ENCODE data around the gene MYOCD.

Gene MYOCD

GRCh38 chr17:12655936-12656335 is 9.8 kb upstream of the MYOCD start:
- TF ChIP-seq, protein P1, sequence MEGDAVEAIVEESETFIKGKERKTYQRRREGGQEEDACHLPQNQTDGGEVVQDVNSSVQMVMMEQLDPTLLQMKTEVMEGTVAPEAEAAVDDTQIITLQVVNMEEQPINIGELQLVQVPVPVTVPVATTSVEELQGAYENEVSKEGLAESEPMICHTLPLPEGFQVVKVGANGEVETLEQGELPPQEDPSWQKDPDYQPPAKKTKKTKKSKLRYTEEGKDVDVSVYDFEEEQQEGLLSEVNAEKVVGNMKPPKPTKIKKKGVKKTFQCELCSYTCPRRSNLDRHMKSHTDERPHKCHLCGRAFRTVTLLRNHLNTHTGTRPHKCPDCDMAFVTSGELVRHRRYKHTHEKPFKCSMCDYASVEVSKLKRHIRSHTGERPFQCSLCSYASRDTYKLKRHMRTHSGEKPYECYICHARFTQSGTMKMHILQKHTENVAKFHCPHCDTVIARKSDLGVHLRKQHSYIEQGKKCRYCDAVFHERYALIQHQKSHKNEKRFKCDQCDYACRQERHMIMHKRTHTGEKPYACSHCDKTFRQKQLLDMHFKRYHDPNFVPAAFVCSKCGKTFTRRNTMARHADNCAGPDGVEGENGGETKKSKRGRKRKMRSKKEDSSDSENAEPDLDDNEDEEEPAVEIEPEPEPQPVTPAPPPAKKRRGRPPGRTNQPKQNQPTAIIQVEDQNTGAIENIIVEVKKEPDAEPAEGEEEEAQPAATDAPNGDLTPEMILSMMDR (IDR thresholded peaks at IDR 0.05; ENCODE audit: low read depth, low read length) = no peak
- in situ Hi-C loops (cut with HindIII; ENCODE audit: low sequenced_read_pairs) = no loop called here
- H3K4me3 ChIP-seq (ENCODE audit: low read depth, low read length) = no peak overlapping the region
- DNase-seq (ENCODE audit: low read depth, low spot score) = no peak

- no peak for DNase-seq (ENCODE audit: low read depth, low spot score)
- TF ChIP-seq, protein P1 (IDR thresholded peaks at IDR 0.05; ENCODE audit: low read depth, low read length) = no peak
- H3K4me3 ChIP-seq (ENCODE audit: low read depth, low read length) = no peak overlapping the region
- in situ Hi-C loops (cut with HindIII; ENCODE audit: low sequenced_read_pairs) = no loop called here
Observed at GRCh38 chr17:12656354-12656753, 9.3 kb upstream of the MYOCD start.

DNA sequence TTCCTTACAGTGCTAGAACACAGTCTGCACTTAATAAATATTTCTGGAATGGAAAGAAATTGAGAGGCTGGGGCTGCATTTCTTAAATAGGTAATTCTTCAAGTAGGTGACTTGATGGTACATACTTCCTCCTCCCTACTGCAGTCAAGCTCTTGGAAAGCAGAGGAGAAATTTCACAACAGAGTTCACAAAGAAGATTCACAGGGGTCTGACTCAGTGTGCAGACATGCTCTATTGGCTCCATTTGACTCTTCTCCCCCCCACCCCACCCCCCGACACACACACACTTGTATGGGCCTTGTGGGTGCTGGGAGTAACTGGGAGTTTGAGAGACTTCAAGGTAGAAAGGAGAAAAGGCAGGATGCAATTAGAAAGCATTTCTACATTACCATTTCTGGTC is 6.2 kb upstream of the MYOCD start:
- DNase-seq (ENCODE audit: low read depth, low spot score) = peak; percentile 20
- H3K4me3 ChIP-seq (ENCODE audit: low read depth, low read length) = no peak overlapping the region
- in situ Hi-C loops (cut with HindIII; ENCODE audit: low sequenced_read_pairs) = no loop called here
- TF ChIP-seq, protein P1 (IDR thresholded peaks at IDR 0.05; ENCODE audit: low read depth, low read length) = no peak

- no peak overlapping the region for H3K4me3 ChIP-seq (ENCODE audit: low read depth, low read length)
- in situ Hi-C loops (cut with HindIII; ENCODE audit: low sequenced_read_pairs) = no loop called here
- no peak for DNase-seq (ENCODE audit: low read depth, low spot score)
- TF ChIP-seq, protein P1 (IDR thresholded peaks at IDR 0.05; ENCODE audit: low read depth, low read length) = no peak
Observed at GRCh38 chr17:12664252-12664651, 1.4 kb upstream of the MYOCD start.

DNA sequence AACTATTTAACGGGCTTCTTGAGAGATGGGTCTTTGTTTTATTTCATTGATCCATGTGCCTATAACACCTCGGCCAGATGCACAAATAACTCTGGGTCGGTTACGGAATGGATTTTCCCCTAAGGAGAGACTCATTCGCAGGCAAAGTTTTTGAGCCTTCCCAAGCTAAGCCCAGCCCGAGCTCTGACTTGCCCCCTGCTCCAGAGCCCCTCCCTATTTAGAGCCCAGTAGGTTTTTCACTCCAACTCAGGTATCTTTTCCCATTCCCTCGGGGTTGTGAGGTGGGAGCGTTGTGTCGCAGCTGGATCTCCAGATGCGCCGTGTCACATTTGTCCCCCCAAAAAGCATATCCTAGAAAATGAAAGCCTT is 812 bp upstream of the MYOCD start:
- peak overlapping the region; percentile 47 for H3K4me3 ChIP-seq (ENCODE audit: low read depth, low read length)
- no peak for DNase-seq (ENCODE audit: low read depth, low spot score)
- TF ChIP-seq, protein P1 (IDR thresholded peaks at IDR 0.05; ENCODE audit: low read depth, low read length) = no peak
- in situ Hi-C loops (cut with HindIII; ENCODE audit: low sequenced_read_pairs) = no loop called here

- TF ChIP-seq, protein P1 (IDR thresholded peaks at IDR 0.05; ENCODE audit: low read depth, low read length) = no peak
- H3K4me3 ChIP-seq (ENCODE audit: low read depth, low read length) = no peak overlapping the region
- peak; percentile 2 for DNase-seq (ENCODE audit: low read depth, low spot score)
- in situ Hi-C loops (cut with HindIII; ENCODE audit: low sequenced_read_pairs) = no loop called here
Observed at GRCh38 chr17:12666718-12667117, 1.0 kb downstream of the MYOCD start.

All from astrocyte of the spinal cord (primary cell).